Ishikawa (cell line): ENCODE data around the gene BRD3.

Experiments used
- CEBPB ChIP-seq: IDR thresholded peaks from 2 replicates; pipeline ENCODE4 v1.6.1; 2012
- CREB1 ChIP-seq: IDR thresholded peaks from 2 replicates; pipeline ENCODE4 v1.6.1; 2012; ENCODE audit warnings: low read depth
- EGR1 ChIP-seq: IDR thresholded peaks from 2 replicates; pipeline ENCODE4 v1.6.1; 2012
- EP300 ChIP-seq: IDR thresholded peaks from 2 replicates; pipeline ENCODE4 v1.6.1; 2012; ENCODE audit warnings: borderline replicate concordance
- FOXM1 ChIP-seq: IDR thresholded peaks from 2 replicates; pipeline ENCODE4 v1.6.1; 2012; ENCODE audit warnings: low read depth, borderline replicate concordance
- MAX ChIP-seq: IDR thresholded peaks from 2 replicates; pipeline ENCODE4 v1.6.1; 2012
- NFIC ChIP-seq: IDR thresholded peaks from 2 replicates; pipeline ENCODE4 v1.6.1; 2012
- RAD21 ChIP-seq: IDR thresholded peaks from 2 replicates; pipeline ENCODE4 v1.6.1; 2012; ENCODE audit warnings: low read depth
- REST ChIP-seq: IDR thresholded peaks from 2 replicates; pipeline ENCODE4 v1.6.1; 2012; ENCODE audit warnings: low read depth, mild to moderate bottlenecking
- TAF1 ChIP-seq: IDR thresholded peaks from 2 replicates; pipeline ENCODE4 v1.6.1; 2012; ENCODE audit warnings: low read depth, mild to moderate bottlenecking
- TCF12 ChIP-seq: IDR thresholded peaks from 2 replicates; pipeline ENCODE4 v1.6.1; 2012; ENCODE audit warnings: low read depth
- TEAD4 ChIP-seq: IDR thresholded peaks from 2 replicates; pipeline ENCODE4 v1.6.1; 2012
- USF1 ChIP-seq: IDR thresholded peaks from 2 replicates; pipeline ENCODE4 v1.6.1; 2012
- YY1 ChIP-seq: IDR thresholded peaks from 2 replicates; pipeline ENCODE4 v1.6.1; 2012; ENCODE audit warnings: low read depth
- ZBTB7A ChIP-seq: IDR thresholded peaks from 2 replicates; pipeline ENCODE4 v1.6.1; 2012; ENCODE audit warnings: low read depth

The BRD3 gene

GRCh38 chr9:134041649-134041962 is 26.2 kb downstream of the BRD3 start:
- TF ChIP-seq CREB1 (no peak), YY1 (no peak), ZBTB7A (no peak)

- TF ChIP-seq YY1 (no peak), NFIC (peak; percentile 85), CEBPB (no peak), REST (no peak), CREB1 (no peak), FOXM1 (no peak), TCF12 (no peak)
These were observed 26.8 kb downstream of the BRD3 start for GRCh38 chr9:134040781-134041648.

- TF ChIP-seq FOXM1: no peak
- no peak for TF ChIP-seq USF1
- TF ChIP-seq ZBTB7A: no peak
- no peak for TF ChIP-seq CREB1
- no peak for TF ChIP-seq TEAD4
- no peak for TF ChIP-seq TCF12
- TF ChIP-seq RAD21: no peak
- TF ChIP-seq NFIC: no peak
- TF ChIP-seq EGR1: no peak
- TF ChIP-seq EP300: no peak
- TF ChIP-seq MAX: no peak
- TF ChIP-seq CEBPB: no peak
- TF ChIP-seq TAF1: no peak
- no peak for TF ChIP-seq REST
- no peak for TF ChIP-seq YY1
These were observed 27.7 kb downstream of the BRD3 start for GRCh38 chr9:134040176-134040565.

GRCh38 chr9:134039386-134040175 is 28.2 kb downstream of the BRD3 start:
- TF ChIP-seq MAX: no peak
- no peak for TF ChIP-seq TAF1
- no peak for TF ChIP-seq USF1
- TF ChIP-seq TCF12: no peak
- TF ChIP-seq CREB1: no peak
- TF ChIP-seq TEAD4: no peak
- TF ChIP-seq RAD21: no peak
- no peak for TF ChIP-seq EGR1
- TF ChIP-seq EP300: no peak
- no peak for TF ChIP-seq REST
- no peak for TF ChIP-seq FOXM1
